ENCODE results near the gene MPZL3. TPM values are rescaled to one million over a fixed set of nuclear protein-coding genes. Genes with fewer than 3 reads are reported as not detected.

The MPZL3 gene
- total and polyA plus RNA-seq, 8 donors, result 0.45 to 20.0 (median 5.0) TPM

DNA sequence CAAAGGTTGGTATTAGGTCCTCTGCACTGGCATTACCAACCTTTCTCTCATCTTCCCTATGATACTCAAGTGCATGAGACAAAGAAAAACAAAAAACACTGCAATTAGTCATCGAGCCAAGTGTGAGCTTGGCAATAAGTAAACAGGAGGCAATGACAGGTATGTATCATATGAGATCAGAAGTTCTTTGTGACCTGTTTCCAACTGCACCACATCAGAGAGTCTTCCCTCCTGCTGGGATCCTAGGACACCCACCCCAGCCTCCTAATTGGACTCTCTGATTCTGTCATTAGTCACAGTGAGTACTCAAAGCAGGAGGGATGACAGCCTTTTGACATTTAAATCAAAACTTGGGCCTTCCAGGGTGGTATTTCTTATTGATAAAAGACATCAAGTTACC lies 19.5 kb downstream of the MPZL3 start:
- Histone ChIP-seq H3K4me1 (peaks cover 0 to 29% (median 0%) of the 10 kb centered on the region in 4 donors), H3K9me3 (no peaks in the 10 kb centered on the region), H3K27me3 (peaks cover 0 to 3% (median 0%) of the 10 kb centered on the region in 3 donors), H3K27ac (no peak overlapping the region), H3K36me3 (peaks cover 0 to 52% (median 21%) of the 10 kb centered on the region in 4 donors), H3K4me3 (no peak overlapping the region)
- 76 to 90% (median 80%) methylated on average over 1 of the region's 1 CpG for WGBS, 5 donors
- intact Hi-C loops (cut with DNase I; ENCODE audit: low total_unique reads), result no loop called here
- DNase-seq, result no peak
- TF ChIP-seq, protein P1, sequence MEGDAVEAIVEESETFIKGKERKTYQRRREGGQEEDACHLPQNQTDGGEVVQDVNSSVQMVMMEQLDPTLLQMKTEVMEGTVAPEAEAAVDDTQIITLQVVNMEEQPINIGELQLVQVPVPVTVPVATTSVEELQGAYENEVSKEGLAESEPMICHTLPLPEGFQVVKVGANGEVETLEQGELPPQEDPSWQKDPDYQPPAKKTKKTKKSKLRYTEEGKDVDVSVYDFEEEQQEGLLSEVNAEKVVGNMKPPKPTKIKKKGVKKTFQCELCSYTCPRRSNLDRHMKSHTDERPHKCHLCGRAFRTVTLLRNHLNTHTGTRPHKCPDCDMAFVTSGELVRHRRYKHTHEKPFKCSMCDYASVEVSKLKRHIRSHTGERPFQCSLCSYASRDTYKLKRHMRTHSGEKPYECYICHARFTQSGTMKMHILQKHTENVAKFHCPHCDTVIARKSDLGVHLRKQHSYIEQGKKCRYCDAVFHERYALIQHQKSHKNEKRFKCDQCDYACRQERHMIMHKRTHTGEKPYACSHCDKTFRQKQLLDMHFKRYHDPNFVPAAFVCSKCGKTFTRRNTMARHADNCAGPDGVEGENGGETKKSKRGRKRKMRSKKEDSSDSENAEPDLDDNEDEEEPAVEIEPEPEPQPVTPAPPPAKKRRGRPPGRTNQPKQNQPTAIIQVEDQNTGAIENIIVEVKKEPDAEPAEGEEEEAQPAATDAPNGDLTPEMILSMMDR (IDR thresholded peaks at IDR 0.05), result no peak
- TF ChIP-seq POLR2AphosphoS5 (IDR thresholded peaks at IDR 0.05) (no peak), EP300 (IDR thresholded peaks at IDR 0.05) (no peak), POLR2A (IDR thresholded peaks at IDR 0.05) (no peak)

DNA sequence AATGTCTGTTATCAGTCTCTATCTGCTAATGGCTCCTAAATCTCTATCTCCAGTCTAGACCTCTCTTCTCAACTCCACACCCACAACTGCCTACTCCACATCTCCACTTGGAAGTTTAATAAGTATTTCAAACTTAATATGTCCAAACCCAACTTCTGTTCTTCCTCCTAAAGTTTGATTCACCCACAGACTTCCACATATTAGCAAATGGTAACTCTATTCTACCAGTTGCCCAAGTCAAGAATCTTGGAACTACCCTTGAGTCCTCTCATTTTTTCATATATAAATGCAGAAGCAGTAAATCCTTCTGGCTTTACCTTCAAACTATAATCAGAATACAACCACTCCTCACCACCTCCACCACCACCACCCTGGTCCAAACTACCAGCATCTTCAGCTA lies 20.7 kb downstream of the MPZL3 start:
- TF ChIP-seq, protein P1 (IDR thresholded peaks at IDR 0.05), result no peak
- TF ChIP-seq EP300 (IDR thresholded peaks at IDR 0.05), result no peak
- no peak for TF ChIP-seq POLR2A (IDR thresholded peaks at IDR 0.05)
- TF ChIP-seq POLR2AphosphoS5 (IDR thresholded peaks at IDR 0.05), result no peak
- H3K4me3 ChIP-seq, result no peak overlapping the region
- H3K27me3 ChIP-seq, result peaks cover 0 to 3% (median 0%) of the 10 kb centered on the region in 3 donors
- no peak for DNase-seq
- H3K9me3 ChIP-seq, result no peaks in the 10 kb centered on the region
- H3K27ac ChIP-seq, result no peak overlapping the region
- H3K4me1 ChIP-seq, result peaks cover 0 to 29% (median 0%) of the 10 kb centered on the region in 4 donors
- intact Hi-C loops (cut with DNase I; ENCODE audit: low total_unique reads), result no loop called here
- H3K36me3 ChIP-seq, result peaks cover 0 to 60% (median 25%) of the 10 kb centered on the region in 4 donors

DNA sequence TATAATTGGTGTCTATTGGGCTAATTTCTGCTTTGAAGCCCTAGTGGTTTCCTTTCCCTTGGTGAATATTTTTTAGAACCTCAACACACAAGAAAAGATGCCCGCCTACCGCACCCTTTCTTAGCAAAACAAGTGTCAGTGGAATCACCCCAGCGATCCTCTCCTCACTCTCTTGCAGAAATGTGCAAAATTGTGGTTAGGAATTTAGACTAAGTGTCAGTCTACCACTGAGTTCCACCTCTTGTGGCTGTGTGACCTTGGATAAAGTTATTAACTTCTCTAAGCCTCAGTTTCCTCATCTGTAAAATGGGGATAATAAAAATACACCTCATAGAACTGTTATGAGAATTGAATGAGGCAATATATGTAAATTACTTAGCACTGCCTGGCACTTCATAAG lies 22.1 kb downstream of the MPZL3 start:
- no peak for DNase-seq
- Histone ChIP-seq H3K9me3 (no peaks in the 10 kb centered on the region), H3K4me3 (no peak overlapping the region), H3K27ac (peak overlapping the region in 3 of 5 donors; percentile 44 to 69 (median 51)), H3K27me3 (peaks cover 0 to 3% (median 0%) of the 10 kb centered on the region in 3 donors), H3K4me1 (peaks cover 0 to 37% (median 0%) of the 10 kb centered on the region in 4 donors), H3K36me3 (peaks cover 0 to 57% (median 23%) of the 10 kb centered on the region in 4 donors)
- 77 to 100% (median 84%) methylated on average over 3 of the region's 3 CpGs for WGBS, 5 donors
- TF ChIP-seq, protein P1 (IDR thresholded peaks at IDR 0.05), result no peak
- TF ChIP-seq POLR2A (IDR thresholded peaks at IDR 0.05), result no peak
- intact Hi-C loops (cut with DNase I; ENCODE audit: low total_unique reads), result no loop called here

DNA sequence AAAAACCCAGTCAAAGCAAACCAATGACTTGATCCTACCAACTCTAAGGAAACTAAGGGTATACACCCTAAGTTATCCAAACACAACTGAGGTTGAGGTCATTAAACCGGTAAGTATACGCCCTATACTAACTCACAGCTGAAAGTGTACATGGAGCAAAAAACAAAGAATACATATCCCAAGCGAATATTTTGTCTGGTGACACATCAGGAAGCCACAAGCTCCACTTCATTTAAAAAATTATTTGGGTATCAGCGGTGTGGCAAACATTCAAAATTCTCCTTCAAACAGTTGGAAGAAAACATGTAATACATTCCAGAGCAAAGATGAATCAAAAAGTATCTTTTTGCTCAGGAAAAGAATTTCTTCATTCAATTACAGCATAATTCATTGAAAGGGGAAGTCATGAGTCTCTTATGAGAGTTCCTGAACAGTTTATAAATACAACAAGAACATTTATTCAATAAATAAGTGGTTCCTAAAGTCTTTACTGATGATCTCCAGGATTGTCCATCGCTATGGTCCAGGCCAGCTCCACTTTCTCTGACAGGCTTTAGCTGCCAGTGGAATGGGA lies 22.8 kb downstream of the MPZL3 start:
- peaks cover 0 to 51% (median 21%) of the 10 kb centered on the region in 4 donors for H3K36me3 ChIP-seq
- DNase-seq, result no peak
- H3K27me3 ChIP-seq, result peaks cover 0 to 3% (median 0%) of the 10 kb centered on the region in 3 donors
- no peak overlapping the region for H3K4me3 ChIP-seq
- H3K9me3 ChIP-seq, result no peaks in the 10 kb centered on the region
- TF ChIP-seq POLR2A (IDR thresholded peaks at IDR 0.05), result no peak
- TF ChIP-seq EP300 (IDR thresholded peaks at IDR 0.05), result no peak
- TF ChIP-seq, protein P1 (IDR thresholded peaks at IDR 0.05), result no peak
- TF ChIP-seq POLR2AphosphoS5 (IDR thresholded peaks at IDR 0.05), result no peak
- peaks cover 0 to 37% (median 0%) of the 10 kb centered on the region in 4 donors for H3K4me1 ChIP-seq
- intact Hi-C loops (cut with DNase I; ENCODE audit: low total_unique reads), result no loop called here
- H3K27ac ChIP-seq, result peak overlapping the region in 4 of 5 donors; percentile 38 to 69 (median 48)
- WGBS, 5 donors, result 56 to 75% (median 71%) methylated on average over 5 of the region's 5 CpGs

All from stomach (tissue), 9 donors.